CD14-positive monocyte (primary cell): ENCODE measurements around the gene SCAMP4. TPM values are rescaled to one million over a fixed set of nuclear protein-coding genes. Genes with fewer than 3 reads are reported as not detected.
A peak's percentile ranks its signal among the peaks of the same experiment; 100 is the strongest.
"Not testable (repeated sequence)": the region's sequence is repeated elsewhere in the genome, so short reads cannot be mapped to it uniquely, and the experiment has no call there.

ENCODE experiments used
- DNase-seq, 3 donors: peaks; one replicate each; pipeline ENCODE4 v3.0.0-alpha.2; 2011 to 2022
- H2AFZ ChIP-seq: 2 replicates; pipeline ENCODE4 v1.6.0; 2012; ENCODE audit warnings: mild to moderate bottlenecking, low read depth, low read length, inconsistent platforms; ENCODE audit not compliant: insufficient read depth, poor library complexity, severe bottlenecking
- H3K27ac ChIP-seq, 2 donors: 1 replicate in 1 of 2; 2 replicates in 1 of 2; pipeline ENCODE4 v1.5.1; 2012 to 2013; ENCODE audit warnings: low read length in 2 of 2, control low read depth in 1 of 2, inconsistent platforms in 1 of 2, low read depth in 1 of 2, mild to moderate bottlenecking in 1 of 2
- H3K27me3 ChIP-seq, 2 donors: one replicate each; pipeline versions ENCODE4 v1.6.0 to v1.6.1; 2011 to 2013; ENCODE audit warnings: low read length in 2 of 2; ENCODE audit not compliant: control insufficient read depth in 2 of 2, insufficient read depth in 2 of 2
- H3K36me3 ChIP-seq, 2 donors: replicated peaks in 1 of 2; 1 replicate in 1 of 2; 2 replicates in 1 of 2; pipeline versions ENCODE4 v1.5.1 to v1.6.1; 2012 to 2013; ENCODE audit warnings: low read length in 2 of 2, control low read depth in 1 of 2, inconsistent platforms in 1 of 2, mild to moderate bottlenecking in 1 of 2; ENCODE audit not compliant: insufficient read depth in 2 of 2, control insufficient read depth in 1 of 2
- H3K4me1 ChIP-seq, 2 donors: 1 replicate in 1 of 2; 2 replicates in 1 of 2; pipeline versions ENCODE4 v1.5.1 to v1.6.1; 2012 to 2013; ENCODE audit warnings: low read length in 2 of 2, control low read depth in 1 of 2, inconsistent platforms in 1 of 2, mild to moderate bottlenecking in 1 of 2, moderate library complexity in 1 of 2; ENCODE audit not compliant: insufficient read depth in 2 of 2, control insufficient read depth in 1 of 2
- H3K4me2 ChIP-seq: replicated peaks from 2 replicates; pipeline ENCODE3; 2012; ENCODE audit warnings: low read length, moderate library complexity, mild to moderate bottlenecking; ENCODE audit not compliant: poor library complexity, severe bottlenecking; ENCODE audit errors: extremely low read depth
- H3K4me3 ChIP-seq, 3 experiments: fragments of 200-600 bp in 1 of 3; sonication (generic) in 1 of 3; replicated peaks in 1 of 3; 1 replicate in 2 of 3; 2 replicates in 1 of 3; pipeline ENCODE4 v1.5.1; 2011 to 2013; ENCODE audit warnings: low read length in 3 of 3, mild to moderate bottlenecking in 3 of 3, control low read depth in 2 of 3, low read depth in 2 of 3, inconsistent platforms in 1 of 3, moderate library complexity in 1 of 3
- H3K79me2 ChIP-seq: 2 replicates; pipeline ENCODE4 v1.6.0; 2012; ENCODE audit warnings: mild to moderate bottlenecking, control low read depth, inconsistent platforms, low read length, moderate library complexity; ENCODE audit not compliant: insufficient read depth
- H3K9ac ChIP-seq: 2 replicates; pipeline ENCODE4 v1.6.0; 2017; ENCODE audit warnings: low read length, mild to moderate bottlenecking; ENCODE audit not compliant: insufficient read depth, poor library complexity, severe bottlenecking
- H3K9me3 ChIP-seq, 2 donors: replicated peaks in 1 of 2; 1 replicate in 1 of 2; 2 replicates in 1 of 2; pipeline versions ENCODE4 v1.5.1 to v1.6.1; 2012 to 2013; ENCODE audit warnings: low read length in 2 of 2, control low read depth in 1 of 2; ENCODE audit not compliant: control insufficient read depth in 1 of 2, insufficient read depth in 1 of 2
- H4K20me1 ChIP-seq: 2 replicates; pipeline ENCODE4 v1.6.0; 2012; ENCODE audit warnings: mild to moderate bottlenecking, low read length, control low read depth, moderate library complexity; ENCODE audit not compliant: insufficient read depth
- H3K27ac Mint-ChIP-seq, 7 donors: one replicate each; pipeline ENCODE4 v1.8.0; 2020; ENCODE audit warnings: mild to moderate bottlenecking in 7 of 7, mixed read lengths in 7 of 7, moderate library complexity in 6 of 7, inconsistent platforms in 2 of 7
- H3K27me3 Mint-ChIP-seq, 3 donors: one replicate each; pipeline ENCODE4 v1.8.0; 2021 to 2022; ENCODE audit warnings: low read depth in 3 of 3, mild to moderate bottlenecking in 3 of 3, mixed read lengths in 3 of 3, moderate library complexity in 3 of 3, inconsistent platforms in 1 of 3
- H3K36me3 Mint-ChIP-seq, 2 donors: one replicate each; pipeline ENCODE4 v1.8.0; 2020; ENCODE audit warnings: mixed read lengths in 2 of 2, inconsistent platforms in 1 of 2, mild to moderate bottlenecking in 1 of 2
- H3K4me1 Mint-ChIP-seq: one replicate; pipeline ENCODE4 v1.8.0; 2020; ENCODE audit warnings: mild to moderate bottlenecking, mixed read lengths
- H3K4me3 Mint-ChIP-seq, 2 donors: one replicate each; pipeline ENCODE4 v1.8.0; 2020; ENCODE audit warnings: mild to moderate bottlenecking in 2 of 2, mixed read lengths in 2 of 2, moderate library complexity in 1 of 2
- H3K9me3 Mint-ChIP-seq, 7 donors: one replicate each; pipeline ENCODE4 v1.8.0; 2020 to 2022; ENCODE audit warnings: mixed read lengths in 7 of 7, mild to moderate bottlenecking in 6 of 7, moderate library complexity in 6 of 7, inconsistent platforms in 2 of 7
- CTCF ChIP-seq: fragments of 200-600 bp; IDR thresholded peaks from one replicate; pipeline ENCODE4 v1.8.0; 2022; ENCODE audit warnings: antibody characterized with exemption, mild to moderate bottlenecking
- WGBS: methylation state at CpG from one replicate; pipeline ENCODE4 v1.1.5; 2013; ENCODE audit warnings: missing lambda C conversion rate; ENCODE audit not compliant: insufficient coverage; 5-methylcytosine and 5-hydroxymethylcytosine counted together
- intact Hi-C, 2 donors: fragments of 100-400 bp; cut with micrococcal nuclease; formaldehyde crosslinking; loops; one replicate each; pipeline versions ENCODE4 v1.15.0 to v1.15.1; 2023
- polyA plus RNA-seq, 3 donors: library from polyadenylated mRNA; depleted of rRNA in 1 of 3; unstranded in 2 of 3; stranded (reverse) in 1 of 3; fragments of 300-500 nt in 2 of 3; fragments of >200 nt in 1 of 3; fragmentation: Illumina TruSeq in 2 of 3; gene quantifications; 1 replicate in 2 of 3; 2 replicates in 1 of 3; pipeline ENCODE4 v1.2.3, GENCODE V29; 2012 to 2021

SCAMP4 gene
- polyA plus RNA-seq, 3 donors: 11.9 to 39.4 (median 15.4) TPM

- H3K4me3 Mint-ChIP-seq: peak overlapping the region; percentile 97 to 98
- no peaks in the 10 kb centered on the region for H3K9me3 Mint-ChIP-seq
- no peaks in the 10 kb centered on the region for H3K27me3 Mint-ChIP-seq
- Histone ChIP-seq H4K20me1 (peaks cover 52% of the 10 kb centered on the region), H3K79me2 (peaks cover 62% of the 10 kb centered on the region), H3K27me3 (no peaks in the 10 kb centered on the region), H2AFZ (no peak overlapping the region), H3K4me1 (peaks cover 27 to 32% of the 10 kb centered on the region in 2 donors), H3K9ac (peak overlapping the region; percentile 97), H3K9me3 (no peaks in the 10 kb centered on the region), H3K4me3 (peak overlapping the region; percentile 92 to 98 (median 92)), H3K27ac (peak overlapping the region; percentile 20 to 98), H3K4me2 (peak overlapping the region; percentile 84), H3K36me3 (peaks cover 14 to 27% of the 10 kb centered on the region in 2 donors)
- intact Hi-C loops: no loop called here
- peaks cover 7 to 21% of the 10 kb centered on the region in 2 donors for H3K36me3 Mint-ChIP-seq
- H3K4me1 Mint-ChIP-seq: peaks cover 25% of the 10 kb centered on the region
- DNase-seq: peak in 2 of 3 donors; percentile 51 to 56
- WGBS: no CpG with 5 or more reads among the region's 16 CpGs
- no peak for TF ChIP-seq CTCF
- peak overlapping the region; percentile 85 to 97 (median 94) for H3K27ac Mint-ChIP-seq
These were observed 30.5 kb upstream of the SCAMP4 start for GRCh38 chr19:1874554-1875185.

- peak overlapping the region; percentile 86 to 98 for H3K27ac ChIP-seq
- peak overlapping the region; percentile 92 to 98 (median 92) for H3K4me3 ChIP-seq
- H2AFZ ChIP-seq, H3K9me3 Mint-ChIP-seq, H3K27me3 Mint-ChIP-seq, DNase-seq, H3K9me3 ChIP-seq, H3K27me3 ChIP-seq, intact Hi-C loops: not testable (repeated sequence)
- H3K4me1 ChIP-seq: peaks cover 27 to 32% of the 10 kb centered on the region in 2 donors
- Mint-ChIP-seq H3K27ac (peak overlapping the region; percentile 93 to 97 (median 94)), H3K4me3 (peak overlapping the region; percentile 97 to 98), H3K4me1 (peaks cover 25% of the 10 kb centered on the region), H3K36me3 (peaks cover 10 to 25% of the 10 kb centered on the region in 2 donors)
- 0% methylated on average over 9 of the region's 11 CpGs for WGBS
- H4K20me1 ChIP-seq: peaks cover 54% of the 10 kb centered on the region
- H3K36me3 ChIP-seq: peaks cover 18 to 31% of the 10 kb centered on the region in 2 donors
- peaks cover 58% of the 10 kb centered on the region for H3K79me2 ChIP-seq
- peak overlapping the region; percentile 84 for H3K4me2 ChIP-seq
- H3K9ac ChIP-seq: peak overlapping the region; percentile 97
These were observed 29.9 kb upstream of the SCAMP4 start for GRCh38 chr19:1875265-1875645.
